Liver (tissue), 9 donors: ENCODE data around the gene MLLT3. TPM values are rescaled to one million over a fixed set of nuclear protein-coding genes. Genes with fewer than 3 reads are reported as not detected.

Experiments
- DNase-seq: peaks from one replicate; pipeline ENCODE4 v3.0.0-alpha.2; 2017; ENCODE audit warnings: low spot score
- H3K27ac ChIP-seq, 2 donors: one replicate each; pipeline ENCODE4 v1.7.0; 2013; ENCODE audit warnings: inconsistent platforms in 2 of 2, low read length in 2 of 2, control low read depth in 1 of 2, low read depth in 1 of 2, mild to moderate bottlenecking in 1 of 2
- H3K27me3 ChIP-seq, 4 donors: one replicate each; pipeline versions ENCODE4 v1.6.1 to v1.7.0; 2013; ENCODE audit warnings: low read length in 3 of 4, inconsistent platforms in 1 of 4, mild to moderate bottlenecking in 1 of 4, moderate library complexity in 1 of 4; ENCODE audit not compliant: control insufficient read depth in 4 of 4, insufficient read depth in 4 of 4
- H3K36me3 ChIP-seq, 4 donors: one replicate each; pipeline versions ENCODE4 v1.6.1 to v1.7.0; 2013; ENCODE audit warnings: low read length in 3 of 4, mild to moderate bottlenecking in 3 of 4, low read depth in 1 of 4, moderate library complexity in 1 of 4; ENCODE audit not compliant: control insufficient read depth in 4 of 4, insufficient read depth in 3 of 4
- H3K4me1 ChIP-seq, 4 donors: one replicate each; pipeline versions ENCODE4 v1.6.1 to v1.7.0; 2013; ENCODE audit warnings: low read length in 3 of 4, mild to moderate bottlenecking in 3 of 4, moderate library complexity in 1 of 4; ENCODE audit not compliant: control insufficient read depth in 4 of 4, insufficient read depth in 4 of 4
- H3K4me3 ChIP-seq, 3 donors: one replicate each; pipeline versions ENCODE4 v1.6.1 to v1.7.0; 2013; ENCODE audit warnings: low read length in 3 of 3, control low read depth in 1 of 3, low read depth in 1 of 3, mild to moderate bottlenecking in 1 of 3
- H3K9ac ChIP-seq, 2 donors: one replicate each; pipeline ENCODE4 v1.7.0; 2013; ENCODE audit warnings: low read length in 2 of 2, mild to moderate bottlenecking in 2 of 2, moderate library complexity in 2 of 2, control low read depth in 1 of 2, low read depth in 1 of 2
- H3K9me3 ChIP-seq, 4 donors: one replicate each; pipeline versions ENCODE4 v1.6.1 to v1.7.0; 2013; ENCODE audit warnings: low read length in 3 of 4; ENCODE audit not compliant: control insufficient read depth in 4 of 4
- ATF3 ChIP-seq: IDR thresholded peaks from 2 replicates; pipeline ENCODE4 v1.6.1; 2016; ENCODE audit warnings: antibody characterized with exemption
- CTCF ChIP-seq: fragments of 150-350 bp; IDR thresholded peaks from 2 replicates; pipeline ENCODE4 v1.5.1; 2017; ENCODE audit warnings: improper control_type of control experiment, low read depth, low read length; ENCODE audit not compliant: missing input control
- EGR1 ChIP-seq, 2 donors: IDR thresholded peaks; 2 replicates each; pipeline ENCODE4 v1.6.1; 2016 to 2018; ENCODE audit warnings: antibody characterized with exemption in 2 of 2, low read depth in 2 of 2
- FOXA1 ChIP-seq: IDR thresholded peaks from 2 replicates; pipeline ENCODE4 v1.6.1; 2016; ENCODE audit warnings: antibody characterized with exemption
- FOXA2 ChIP-seq: IDR thresholded peaks from 2 replicates; pipeline ENCODE4 v1.6.1; 2016; ENCODE audit warnings: antibody characterized with exemption
- GABPA ChIP-seq, 2 donors: IDR thresholded peaks in 1 of 2; conservative IDR thresholded peaks in 1 of 2; 2 replicates each; pipeline ENCODE4 v1.6.1; 2016; ENCODE audit warnings: antibody characterized with exemption in 2 of 2, mild to moderate bottlenecking in 1 of 2, moderate library complexity in 1 of 2
- HNF4A ChIP-seq, 2 donors: conservative IDR thresholded peaks; 2 replicates each; pipeline ENCODE4 v1.6.1; 2016; ENCODE audit warnings: antibody characterized with exemption in 2 of 2, mild to moderate bottlenecking in 2 of 2
- HNF4G ChIP-seq: IDR thresholded peaks from 2 replicates; pipeline ENCODE4 v1.6.1; 2016; ENCODE audit warnings: antibody characterized with exemption
- JUND ChIP-seq, 2 donors: IDR thresholded peaks; 2 replicates each; pipeline ENCODE4 v1.6.1; 2016; ENCODE audit warnings: antibody characterized with exemption in 2 of 2
- MAX ChIP-seq: IDR thresholded peaks from 2 replicates; pipeline ENCODE4 v1.6.1; 2016; ENCODE audit warnings: antibody characterized with exemption
- NR2F2 ChIP-seq: IDR thresholded peaks from 2 replicates; pipeline ENCODE4 v1.6.1; 2016; ENCODE audit warnings: antibody characterized with exemption
- RAD21 ChIP-seq, 2 donors: IDR thresholded peaks; 2 replicates each; pipeline ENCODE4 v1.6.1; 2016; ENCODE audit warnings: antibody characterized with exemption in 2 of 2, mild to moderate bottlenecking in 2 of 2
- RXRA ChIP-seq, 2 donors: IDR thresholded peaks; 2 replicates each; pipeline ENCODE4 v1.6.1; 2017 to 2018; ENCODE audit warnings: antibody characterized with exemption in 2 of 2, mild to moderate bottlenecking in 1 of 2
- SP1 ChIP-seq: IDR thresholded peaks from 2 replicates; pipeline ENCODE4 v1.6.1; 2018; ENCODE audit warnings: antibody characterized with exemption, mild to moderate bottlenecking
- TAF1 ChIP-seq: conservative IDR thresholded peaks from 2 replicates; pipeline ENCODE4 v1.6.1; 2016; ENCODE audit warnings: antibody characterized with exemption, mild to moderate bottlenecking
- YY1 ChIP-seq: IDR thresholded peaks from 2 replicates; pipeline ENCODE4 v1.6.1; 2016; ENCODE audit warnings: antibody characterized with exemption, mild to moderate bottlenecking
- ZBTB33 ChIP-seq: IDR thresholded peaks from 2 replicates; pipeline ENCODE4 v1.6.1; 2016; ENCODE audit warnings: antibody characterized with exemption
- WGBS: extraction: QIAGEN DNeasy Blood & Tissue Kit; methylation state at CpG from one replicate; pipeline ENCODE4 v1.1.7; 2013; 5-methylcytosine and 5-hydroxymethylcytosine counted together
- polyA plus RNA-seq, 2 donors: library from polyadenylated mRNA; stranded (reverse) in 1 of 2; unstranded in 1 of 2; fragments of 200-250 nt in 1 of 2; fragments of >200 nt in 1 of 2; fragmentation: Nextera tagmentation in 1 of 2; extraction: Ambion mirVana in 1 of 2; gene quantifications; one replicate each; pipeline versions ENCODE4 v1.2.1 to v1.2.3, GENCODE V29; 2013 to 2015
- total RNA-seq, 2 donors: library from RNA; depleted of rRNA; stranded (reverse); fragments of >200 nt; gene quantifications; one replicate each; pipeline ENCODE4 v1.2.3, GENCODE V29; 2014
- donor health status: healthy.
- donor health status: healthy.
- donor health status: healthy.
- donor health status: healthy.
- donor health status: healthy.

Gene MLLT3
- total and polyA plus RNA-seq, 4 donors: 0.79 to 25.5 (median 1.3) TPM

- 62% methylated on average over 2 of the region's 2 CpGs for WGBS
- Histone ChIP-seq H3K9ac (no peak overlapping the region), H3K36me3 (peaks cover 0 to 1% (median 0%) of the 10 kb centered on the region in 4 donors), H3K4me1 (no peaks in the 10 kb centered on the region), H3K27me3 (no peaks in the 10 kb centered on the region), H3K4me3 (no peak overlapping the region), H3K9me3 (no peaks in the 10 kb centered on the region), H3K27ac (no peak overlapping the region)
- TF ChIP-seq ZBTB33: no peak
- no peak for TF ChIP-seq CTCF
- TF ChIP-seq YY1: no peak
- TF ChIP-seq HNF4G: no peak
- TF ChIP-seq TAF1: no peak
- no peak for TF ChIP-seq JUND (IDR thresholded peaks at IDR 0.05)
- no peak for TF ChIP-seq SP1
- TF ChIP-seq GABPA (IDR thresholded peaks at IDR 0.05 in 1 of 2, conservative IDR thresholded peaks at IDR 0.05 in 1 of 2): no peak
- no peak for DNase-seq
Observed at GRCh38 chr9:20426019-20426418, 196.3 kb downstream of the MLLT3 start.

GRCh38 chr9:20419533-20419932 is 202.8 kb downstream of the MLLT3 start:
- no peaks in the 10 kb centered on the region for H3K27me3 ChIP-seq
- WGBS: 49% methylated on average over 3 of the region's 3 CpGs
- TF ChIP-seq ATF3 (no peak), RXRA (IDR thresholded peaks at IDR 0.05) (no peak), YY1 (no peak), MAX (no peak), RAD21 (IDR thresholded peaks at IDR 0.05) (no peak), TAF1 (no peak), FOXA1 (no peak)
- H3K27ac ChIP-seq: no peak overlapping the region
- no peak for DNase-seq
- no peak overlapping the region for H3K4me3 ChIP-seq
- no peaks in the 10 kb centered on the region for H3K4me1 ChIP-seq
- H3K36me3 ChIP-seq: peaks cover 0 to 1% (median 0%) of the 10 kb centered on the region in 4 donors
- H3K9ac ChIP-seq: no peak overlapping the region
- H3K9me3 ChIP-seq: no peaks in the 10 kb centered on the region

GRCh38 chr9:20418485-20418884 is 203.8 kb downstream of the MLLT3 start:
- DNase-seq: no peak
- no peaks in the 10 kb centered on the region for H3K9me3 ChIP-seq
- WGBS: 94% methylated on average over 7 of the region's 7 CpGs
- H3K27ac ChIP-seq: no peak overlapping the region
- peaks cover 0 to 1% (median 0%) of the 10 kb centered on the region in 4 donors for H3K36me3 ChIP-seq
- no peak overlapping the region for H3K9ac ChIP-seq
- H3K4me1 ChIP-seq: no peaks in the 10 kb centered on the region
- H3K27me3 ChIP-seq: no peaks in the 10 kb centered on the region
- no peak overlapping the region for H3K4me3 ChIP-seq
- TF ChIP-seq GABPA (IDR thresholded peaks at IDR 0.05 in 1 of 2, conservative IDR thresholded peaks at IDR 0.05 in 1 of 2) (no peak), ATF3 (no peak), CTCF (no peak), HNF4A (conservative IDR thresholded peaks at IDR 0.05) (no peak), EGR1 (IDR thresholded peaks at IDR 0.05; ENCODE audit: low read depth in 2 of 2) (no peak), SP1 (no peak), MAX (no peak), RXRA (IDR thresholded peaks at IDR 0.05) (no peak), HNF4G (no peak), YY1 (no peak), RAD21 (IDR thresholded peaks at IDR 0.05) (no peak), NR2F2 (no peak), JUND (IDR thresholded peaks at IDR 0.05) (no peak), FOXA1 (no peak), FOXA2 (no peak)
